ENCODE data around the gene ANKRD18B.
"Not testable (repeated sequence)": the region's sequence is repeated elsewhere in the genome, so short reads cannot be mapped to it uniquely, and the experiment has no call there.

ANKRD18B gene

GRCh38 chr9:33523397-33524305, at the start of gene ANKRD18B:
TSS of gene ANKRD18B (plus strand) at chr9:33524251. CDS start at chr9:33524490, 239 bp downstream.
- peak; percentile 66 for DNase-seq

GRCh38 chr9:33475357-33475756, 48.7 kb upstream of the ANKRD18B start:
- no peak for DNase-seq

GRCh38 chr9:33476503-33476902, 47.5 kb upstream of the ANKRD18B start:
- DNase-seq, result no peak

- DNase-seq, result no peak
Measured at GRCh38 chr9:33480106-33480505, 43.9 kb upstream of the ANKRD18B start.

GRCh38 chr9:33480976-33481375, 43.1 kb upstream of the ANKRD18B start:
- DNase-seq, result no peak

GRCh38 chr9:33485312-33485711, 38.7 kb upstream of the ANKRD18B start:
- DNase-seq, result not testable (repeated sequence)

- DNase-seq, result peak; percentile 22
Measured at GRCh38 chr9:33489066-33489465, 35.0 kb upstream of the ANKRD18B start.

- DNase-seq, result not testable (repeated sequence)
Measured at GRCh38 chr9:33493819-33494218, 30.2 kb upstream of the ANKRD18B start.

- DNase-seq, result peak; percentile 27
Measured at GRCh38 chr9:33498387-33498786, 25.7 kb upstream of the ANKRD18B start.

GRCh38 chr9:33506626-33507370, 17.3 kb upstream of the ANKRD18B start:
- DNase-seq, result peak; percentile 96

- peak; percentile 59 for DNase-seq
Measured at GRCh38 chr9:33510262-33511183, 13.5 kb upstream of the ANKRD18B start.

- DNase-seq, result not testable (repeated sequence)
Measured at GRCh38 chr9:33511184-33511517, 12.9 kb upstream of the ANKRD18B start.

GRCh38 chr9:33512535-33512934, 11.5 kb upstream of the ANKRD18B start:
- DNase-seq, result not testable (repeated sequence)

- not testable (repeated sequence) for DNase-seq
Measured at GRCh38 chr9:33515342-33515995, 8.6 kb upstream of the ANKRD18B start.

GRCh38 chr9:33516397-33516796, 7.7 kb upstream of the ANKRD18B start:
- DNase-seq, result not testable (repeated sequence)

- peak; percentile 52 for DNase-seq
Measured at GRCh38 chr9:33517373-33517772, 6.7 kb upstream of the ANKRD18B start.

- DNase-seq, result peak; percentile 88
Measured at GRCh38 chr9:33517934-33518577, 6.0 kb upstream of the ANKRD18B start.

GRCh38 chr9:33521861-33522260, 2.2 kb upstream of the ANKRD18B start:
- DNase-seq, result not testable (repeated sequence)

- no peak for DNase-seq
Measured at GRCh38 chr9:33524306-33524947, 376 bp downstream of the ANKRD18B start.

- DNase-seq, result not testable (repeated sequence)
Measured at GRCh38 chr9:33528069-33528468, 4.0 kb downstream of the ANKRD18B start.

GRCh38 chr9:33533958-33534357, 9.9 kb downstream of the ANKRD18B start:
- DNase-seq, result not testable (repeated sequence)

Measured in HCEC 1CT (cell line).